Immature natural killer cell (primary cell): ENCODE data around the gene RPA1. TPM values are rescaled to one million over a fixed set of nuclear protein-coding genes. Genes with fewer than 3 reads are reported as not detected.
"Not testable (repeated sequence)": the region's sequence is repeated elsewhere in the genome, so short reads cannot be mapped to it uniquely, and the experiment has no call there.

Experiments
- DNase-seq, 3 donors: peaks; one replicate each; pipeline ENCODE4 v3.0.0; 2022; ENCODE audit warnings: mixed read lengths in 1 of 3
- H3K27ac Mint-ChIP-seq, 6 donors: one replicate each; pipeline ENCODE4 v1.8.0; 2020; ENCODE audit warnings: mixed read lengths in 6 of 6, mild to moderate bottlenecking in 5 of 6, inconsistent platforms in 4 of 6, moderate library complexity in 3 of 6
- H3K27me3 Mint-ChIP-seq, 3 donors: one replicate each; pipeline ENCODE4 v1.8.0; 2020 to 2021; ENCODE audit warnings: low read depth in 3 of 3, mild to moderate bottlenecking in 3 of 3, mixed read lengths in 3 of 3, moderate library complexity in 3 of 3, inconsistent platforms in 1 of 3
- H3K36me3 Mint-ChIP-seq, 3 donors: one replicate each; pipeline ENCODE4 v1.8.0; 2020; ENCODE audit warnings: mixed read lengths in 3 of 3, inconsistent platforms in 2 of 3, mild to moderate bottlenecking in 2 of 3
- H3K4me1 Mint-ChIP-seq, 2 donors: one replicate each; pipeline ENCODE4 v1.8.0; 2020; ENCODE audit warnings: inconsistent platforms in 2 of 2, mild to moderate bottlenecking in 2 of 2, mixed read lengths in 2 of 2, moderate library complexity in 1 of 2
- H3K4me3 Mint-ChIP-seq, 5 donors: one replicate each; pipeline ENCODE4 v1.8.0; 2020; ENCODE audit warnings: mild to moderate bottlenecking in 5 of 5, mixed read lengths in 5 of 5, inconsistent platforms in 3 of 5, moderate library complexity in 3 of 5
- H3K9me3 Mint-ChIP-seq, 6 donors: one replicate each; pipeline ENCODE4 v1.8.0; 2020; ENCODE audit warnings: mild to moderate bottlenecking in 6 of 6, mixed read lengths in 6 of 6, inconsistent platforms in 4 of 6, moderate library complexity in 3 of 6
- polyA plus RNA-seq, 3 donors: library from polyadenylated mRNA; unstranded; fragments of 300-500 nt; fragmentation: Illumina TruSeq; gene quantifications; one replicate each; pipeline ENCODE4 v1.2.3, GENCODE V29; 2021

The RPA1 gene
- polyA plus RNA-seq, 3 donors from 2014 or later, result 82.6 to 102 (median 89.4) TPM

GRCh38 chr17:1800240-1800639, 29.6 kb upstream of the RPA1 start:
- peaks cover 0 to 8% of the 10 kb centered on the region in 2 donors for H3K4me1 Mint-ChIP-seq
- H3K9me3 Mint-ChIP-seq, result no peaks in the 10 kb centered on the region
- no peak for DNase-seq
- peaks cover 0 to 28% (median 21%) of the 10 kb centered on the region in 3 donors for H3K36me3 Mint-ChIP-seq
- H3K27ac Mint-ChIP-seq, result no peak overlapping the region
- H3K4me3 Mint-ChIP-seq, result no peak overlapping the region
- no peaks in the 10 kb centered on the region for H3K27me3 Mint-ChIP-seq

- H3K27ac Mint-ChIP-seq, result no peak overlapping the region
- H3K36me3 Mint-ChIP-seq, result peaks cover 0 to 28% (median 21%) of the 10 kb centered on the region in 3 donors
- H3K4me1 Mint-ChIP-seq, result peaks cover 0 to 8% of the 10 kb centered on the region in 2 donors
- no peak for DNase-seq
- no peaks in the 10 kb centered on the region for H3K27me3 Mint-ChIP-seq
- H3K4me3 Mint-ChIP-seq, result no peak overlapping the region
- H3K9me3 Mint-ChIP-seq, result no peaks in the 10 kb centered on the region
These were observed 29.1 kb upstream of the RPA1 start for GRCh38 chr17:1800712-1801111.

GRCh38 chr17:1802429-1802828, 27.4 kb upstream of the RPA1 start:
- Mint-ChIP-seq H3K27ac (no peak overlapping the region), H3K4me3 (no peak overlapping the region), H3K9me3 (no peaks in the 10 kb centered on the region), H3K4me1 (no peaks in the 10 kb centered on the region), H3K36me3 (peaks cover 0 to 22% (median 17%) of the 10 kb centered on the region in 3 donors), H3K27me3 (no peaks in the 10 kb centered on the region)
- DNase-seq, result no peak

DNA sequence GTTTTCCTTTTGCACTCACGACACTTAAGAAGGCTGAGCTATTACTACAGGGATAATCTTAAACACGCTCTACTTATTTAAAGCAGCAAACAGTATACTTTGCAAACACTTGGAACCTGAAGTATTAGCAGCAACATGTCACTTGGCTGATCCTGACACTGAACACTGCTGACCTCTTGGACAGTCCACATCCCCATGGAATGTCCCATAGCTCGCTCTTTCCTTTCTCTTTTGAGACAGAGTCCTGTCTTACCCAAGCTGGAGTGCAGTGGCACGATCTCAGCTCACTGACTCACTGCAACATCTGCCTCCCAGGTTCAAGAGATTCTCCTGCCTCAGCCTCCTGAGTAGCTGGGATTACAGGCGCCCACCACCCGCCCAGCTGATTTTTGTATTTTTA, 26.5 kb upstream of the RPA1 start:
- peak overlapping the region in 2 of 6 donors; percentile 7 to 35 for H3K27ac Mint-ChIP-seq
- H3K4me1 Mint-ChIP-seq, result no peaks in the 10 kb centered on the region
- no peaks in the 10 kb centered on the region for H3K9me3 Mint-ChIP-seq
- peaks cover 0 to 26% (median 16%) of the 10 kb centered on the region in 3 donors for H3K36me3 Mint-ChIP-seq
- H3K4me3 Mint-ChIP-seq, result no peak overlapping the region
- H3K27me3 Mint-ChIP-seq, result no peaks in the 10 kb centered on the region
- DNase-seq, result no peak

- Mint-ChIP-seq H3K4me3 (no peak overlapping the region), H3K36me3 (peaks cover 4 to 27% (median 13%) of the 10 kb centered on the region in 3 donors)
These were observed 21.9 kb upstream of the RPA1 start for GRCh38 chr17:1807890-1808289.

DNA sequence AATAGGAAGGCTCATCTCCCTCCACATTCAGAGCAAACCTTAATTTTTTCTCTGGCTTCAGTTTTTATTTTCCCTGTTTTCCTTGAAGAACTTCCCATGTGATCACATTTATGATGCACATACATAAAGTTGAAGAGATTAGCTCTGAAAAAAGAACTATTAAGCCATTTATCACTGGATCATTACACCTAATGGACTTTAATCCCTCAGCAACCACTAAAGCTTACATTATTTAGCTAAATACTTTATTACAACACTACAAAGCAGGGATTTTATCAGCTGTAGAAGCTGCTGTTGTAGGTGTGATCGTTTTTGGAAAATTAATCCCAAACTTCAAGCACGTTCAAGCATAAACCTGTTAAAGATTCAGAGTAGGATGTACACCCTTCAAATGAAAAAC, 21.2 kb upstream of the RPA1 start:
- Mint-ChIP-seq H3K27ac (peak overlapping the region in 1 of 6 donors; percentile 42), H3K36me3 (peaks cover 4 to 27% (median 13%) of the 10 kb centered on the region in 3 donors), H3K4me1 (no peaks in the 10 kb centered on the region), H3K9me3 (no peaks in the 10 kb centered on the region), H3K27me3 (no peaks in the 10 kb centered on the region), H3K4me3 (no peak overlapping the region)
- DNase-seq, result no peak

More at GRCh38 chr17:1807890-1808289, 21.9 kb upstream of the RPA1 start:
- H3K27ac Mint-ChIP-seq, result no peak overlapping the region
- H3K4me1 Mint-ChIP-seq, result no peaks in the 10 kb centered on the region
- no peaks in the 10 kb centered on the region for H3K9me3 Mint-ChIP-seq
- no peaks in the 10 kb centered on the region for H3K27me3 Mint-ChIP-seq
- no peak for DNase-seq

GRCh38 chr17:1809815-1810214, 20.0 kb upstream of the RPA1 start:
- H3K4me3 Mint-ChIP-seq, H3K9me3 Mint-ChIP-seq, DNase-seq, H3K27me3 Mint-ChIP-seq, H3K27ac Mint-ChIP-seq, H3K4me1 Mint-ChIP-seq: not testable (repeated sequence)
- peaks cover 4 to 23% (median 7%) of the 10 kb centered on the region in 3 donors for H3K36me3 Mint-ChIP-seq

DNA sequence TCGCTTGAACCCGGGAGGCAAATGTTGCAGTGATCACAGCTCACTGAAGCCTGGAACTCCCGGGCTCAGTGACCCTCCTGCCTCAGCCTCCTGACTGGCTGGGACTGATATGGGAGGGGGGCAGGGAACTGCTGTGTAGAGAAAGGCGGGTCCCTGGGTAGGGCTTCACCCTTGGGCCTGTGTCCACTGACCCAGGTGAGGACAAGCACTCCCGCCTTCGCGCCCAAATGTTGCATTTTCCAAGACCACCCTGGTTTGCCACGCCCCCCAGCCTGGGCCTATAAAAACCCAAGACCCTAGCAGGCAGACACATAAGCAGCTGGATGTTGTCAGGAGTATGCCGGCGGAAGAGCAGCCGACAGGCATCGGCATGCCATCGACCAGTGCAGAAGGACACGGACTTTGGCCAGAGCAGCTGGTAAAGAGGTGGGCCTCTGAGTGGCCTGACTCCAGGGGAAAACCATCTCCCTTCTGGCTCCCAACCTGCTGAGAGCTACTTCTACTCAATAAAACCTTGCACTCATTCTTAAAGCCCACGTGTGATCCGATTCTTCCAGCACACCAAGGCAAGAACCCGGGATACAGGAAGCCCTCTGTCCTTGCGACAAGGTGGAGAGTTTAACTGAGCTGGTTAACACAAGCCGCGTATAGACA, 19.2 kb upstream of the RPA1 start:
- no peak for DNase-seq
- H3K9me3 Mint-ChIP-seq, result no peaks in the 10 kb centered on the region
- no peaks in the 10 kb centered on the region for H3K27me3 Mint-ChIP-seq
- H3K4me3 Mint-ChIP-seq, result no peak overlapping the region
- H3K4me1 Mint-ChIP-seq, result no peaks in the 10 kb centered on the region
- peaks cover 4 to 23% (median 7%) of the 10 kb centered on the region in 3 donors for H3K36me3 Mint-ChIP-seq
- H3K27ac Mint-ChIP-seq, result no peak overlapping the region

DNA sequence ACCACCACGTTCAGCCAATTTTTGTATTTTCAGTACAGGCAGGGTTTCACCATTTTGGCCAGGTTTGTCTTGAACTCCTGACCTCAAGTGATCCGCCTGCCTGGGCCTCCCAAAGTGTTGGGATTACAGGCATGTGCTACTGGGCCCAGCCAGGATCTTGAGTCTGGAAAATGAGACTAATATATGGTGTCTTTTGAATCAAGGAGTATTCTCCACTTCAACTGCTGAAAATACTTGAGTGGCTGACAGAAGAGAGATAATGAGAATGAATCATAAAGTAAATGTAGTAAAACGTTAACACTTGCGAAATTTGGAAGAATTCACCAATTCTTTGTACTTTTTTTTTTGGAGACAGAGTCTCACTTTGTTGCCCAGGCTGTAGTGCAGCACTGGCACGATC, 16.7 kb upstream of the RPA1 start:
- Mint-ChIP-seq H3K36me3 (peaks cover 4 to 22% (median 7%) of the 10 kb centered on the region in 3 donors), H3K4me3 (no peak overlapping the region)

GRCh38 chr17:1820528-1821252, 9.1 kb upstream of the RPA1 start:
- no peak for DNase-seq
- Mint-ChIP-seq H3K27ac (peak overlapping the region in 5 of 6 donors; percentile 55 to 98 (median 65)), H3K4me3 (no peak overlapping the region), H3K27me3 (peaks cover 0 to 8% (median 4%) of the 10 kb centered on the region in 3 donors), H3K4me1 (peaks cover 23 to 34% of the 10 kb centered on the region in 2 donors), H3K9me3 (no peaks in the 10 kb centered on the region), H3K36me3 (peaks cover 5 to 21% (median 6%) of the 10 kb centered on the region in 3 donors)

More for the DNA sequence above, 16.7 kb upstream of the RPA1 start:
- no peak for DNase-seq
- Mint-ChIP-seq H3K9me3 (no peaks in the 10 kb centered on the region), H3K27me3 (no peaks in the 10 kb centered on the region), H3K27ac (no peak overlapping the region), H3K4me1 (peaks cover 0 to 1% of the 10 kb centered on the region in 2 donors)

DNA sequence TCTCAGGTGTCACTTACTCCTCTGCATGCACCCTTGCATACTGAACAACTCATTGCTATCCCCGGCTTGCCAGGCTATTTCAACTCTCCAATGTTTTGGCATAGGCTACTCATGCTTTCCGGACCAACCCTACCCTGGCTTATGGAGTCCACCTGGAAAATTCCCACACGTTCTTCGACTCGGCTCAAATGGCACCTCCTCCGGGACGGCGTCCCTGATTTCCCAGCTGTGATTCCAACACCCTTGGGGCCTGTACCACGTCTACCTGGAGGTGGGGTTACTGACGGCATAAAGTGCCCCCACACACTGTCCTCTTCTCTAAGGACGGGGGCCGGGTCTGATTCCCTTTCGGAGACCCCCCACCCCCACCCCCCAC, 601 bp upstream of the RPA1 start:
- no peaks in the 10 kb centered on the region for H3K9me3 Mint-ChIP-seq
- H3K4me3 Mint-ChIP-seq, result peak overlapping the region; percentile 89 to 98 (median 96)
- H3K27me3 Mint-ChIP-seq, result peaks cover 5 to 17% (median 7%) of the 10 kb centered on the region in 3 donors
- peaks cover 2 to 20% (median 18%) of the 10 kb centered on the region in 3 donors for H3K36me3 Mint-ChIP-seq
- peak overlapping the region; percentile 66 to 93 (median 86) for H3K27ac Mint-ChIP-seq
- peaks cover 47 to 70% of the 10 kb centered on the region in 2 donors for H3K4me1 Mint-ChIP-seq
- DNase-seq, result no peak

GRCh38 chr17:1830288-1830687, 483 bp downstream of the RPA1 start:
- Mint-ChIP-seq H3K27ac (peak overlapping the region; percentile 90 to 97 (median 94)), H3K27me3 (peaks cover 5 to 15% (median 7%) of the 10 kb centered on the region in 3 donors), H3K4me3 (peak overlapping the region; percentile 91 to 98 (median 96)), H3K9me3 (no peaks in the 10 kb centered on the region), H3K4me1 (peaks cover 46 to 72% of the 10 kb centered on the region in 2 donors), H3K36me3 (peaks cover 2 to 16% (median 15%) of the 10 kb centered on the region in 3 donors)
- DNase-seq, result peak; percentile 40 to 52 (median 48)

DNA sequence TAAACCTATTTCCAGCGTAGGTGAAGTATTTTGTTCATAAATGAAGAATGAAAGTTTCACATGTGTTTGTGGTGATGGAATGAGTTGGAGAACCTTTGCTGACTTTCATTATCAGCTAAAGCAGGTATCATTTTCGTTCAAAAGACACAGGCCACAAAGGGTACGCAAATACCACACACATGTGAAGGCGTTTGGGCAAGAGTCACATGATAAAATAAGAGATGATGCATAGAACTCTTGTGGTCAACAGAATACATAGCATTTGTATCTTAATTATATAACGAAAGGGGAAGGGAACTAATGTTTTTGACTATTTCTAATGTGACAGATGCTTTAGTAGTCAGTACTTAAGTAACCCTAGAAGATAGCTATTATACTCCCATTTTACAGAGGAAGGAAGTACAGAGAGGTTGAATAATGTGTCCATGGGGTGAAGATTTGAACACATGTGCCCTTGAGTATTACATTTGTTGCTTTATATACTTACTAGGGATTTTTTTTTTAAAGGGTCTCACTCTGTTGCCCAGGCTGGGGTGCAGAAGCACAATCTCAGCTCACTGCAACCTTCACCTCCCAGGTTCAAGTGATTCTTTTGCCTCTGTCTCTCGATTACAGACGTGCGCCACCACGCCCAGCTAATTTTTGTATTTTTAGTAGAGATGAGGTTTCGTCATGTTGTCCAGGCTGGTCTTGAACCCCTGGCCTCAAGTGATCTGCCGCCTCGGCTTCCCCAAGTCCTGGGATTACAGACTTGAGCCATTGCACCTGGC, 4.8 kb downstream of the RPA1 start:
- Mint-ChIP-seq H3K27me3 (peaks cover 5 to 11% (median 7%) of the 10 kb centered on the region in 3 donors), H3K4me3 (no peak overlapping the region), H3K4me1 (peaks cover 32 to 52% of the 10 kb centered on the region in 2 donors), H3K9me3 (no peaks in the 10 kb centered on the region), H3K27ac (peak overlapping the region; percentile 51 to 86 (median 74)), H3K36me3 (peaks cover 0 to 7% (median 4%) of the 10 kb centered on the region in 3 donors)
- peak; percentile 29 to 37 (median 32) for DNase-seq
